ENCODE data around the gene MGRN1.

GRCh38 chr16:4613636-4614570, 10.7 kb upstream of the MGRN1 start:
- no peak for TF ChIP-seq ZNF530 (tag by site-specific recombination; IDR thresholded peaks at IDR 0.05; ENCODE audit: low read depth)
- TF ChIP-seq, protein P1, sequence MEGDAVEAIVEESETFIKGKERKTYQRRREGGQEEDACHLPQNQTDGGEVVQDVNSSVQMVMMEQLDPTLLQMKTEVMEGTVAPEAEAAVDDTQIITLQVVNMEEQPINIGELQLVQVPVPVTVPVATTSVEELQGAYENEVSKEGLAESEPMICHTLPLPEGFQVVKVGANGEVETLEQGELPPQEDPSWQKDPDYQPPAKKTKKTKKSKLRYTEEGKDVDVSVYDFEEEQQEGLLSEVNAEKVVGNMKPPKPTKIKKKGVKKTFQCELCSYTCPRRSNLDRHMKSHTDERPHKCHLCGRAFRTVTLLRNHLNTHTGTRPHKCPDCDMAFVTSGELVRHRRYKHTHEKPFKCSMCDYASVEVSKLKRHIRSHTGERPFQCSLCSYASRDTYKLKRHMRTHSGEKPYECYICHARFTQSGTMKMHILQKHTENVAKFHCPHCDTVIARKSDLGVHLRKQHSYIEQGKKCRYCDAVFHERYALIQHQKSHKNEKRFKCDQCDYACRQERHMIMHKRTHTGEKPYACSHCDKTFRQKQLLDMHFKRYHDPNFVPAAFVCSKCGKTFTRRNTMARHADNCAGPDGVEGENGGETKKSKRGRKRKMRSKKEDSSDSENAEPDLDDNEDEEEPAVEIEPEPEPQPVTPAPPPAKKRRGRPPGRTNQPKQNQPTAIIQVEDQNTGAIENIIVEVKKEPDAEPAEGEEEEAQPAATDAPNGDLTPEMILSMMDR (tag by site-specific recombination; IDR thresholded peaks at IDR 0.05), result peak; percentile 52
